HG03460 (cell line): ENCODE data around the gene GDPGP1.

Source experiments
- ATAC-seq: cut with Tn5 transposase; IDR thresholded peaks from one replicate; pipeline ENCODE4 v1.9.1; 2021; ENCODE audit not compliant: unreplicated experiment

Gene GDPGP1

GRCh38 chr15:90294601-90295269, 60.7 kb downstream of the GDPGP1 start:
- ATAC-seq: no peak

- ATAC-seq: no peak
Observed at GRCh38 chr15:90295270-90295648, 61.2 kb downstream of the GDPGP1 start.
